NT2/D1 (cell line): Measurements from ENCODE around the gene GCSAM.

ENCODE experiments used
- SUZ12 ChIP-seq: IDR thresholded peaks from 2 replicates; pipeline ENCODE4 v1.6.1; 2011; ENCODE audit not compliant: insufficient read length, insufficient read depth; ENCODE audit errors: extremely low read depth
- ZNF274 ChIP-seq: IDR thresholded peaks from 2 replicates; pipeline ENCODE4 v1.6.1; 2011; ENCODE audit warnings: mild to moderate bottlenecking, low read depth, low read length

DNA sequence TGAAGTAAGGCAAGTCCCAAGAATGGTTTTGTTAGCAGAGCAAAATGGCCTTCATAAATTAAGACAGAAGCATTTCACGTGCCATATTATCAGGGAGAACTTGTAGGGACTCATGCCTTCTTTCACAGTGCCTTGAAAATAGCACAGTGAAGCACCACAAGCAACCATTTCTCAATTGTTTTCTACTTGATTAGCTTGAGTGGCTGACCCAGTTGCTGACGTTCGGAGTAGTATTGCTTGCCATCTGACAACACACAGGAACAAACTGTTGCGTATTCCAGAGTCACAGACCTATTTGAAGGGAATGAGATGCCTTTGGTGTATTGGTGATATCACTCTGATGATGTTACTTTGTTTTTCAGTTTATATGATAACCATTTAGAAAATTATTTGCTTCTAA, 49.8 kb downstream of the GCSAM start:
- TF ChIP-seq SUZ12 (no peak), ZNF274 (no peak)
